ENCODE data around the gene GRIP1. TPM values are rescaled to one million over a fixed set of nuclear protein-coding genes. Genes with fewer than 3 reads are reported as not detected.

The GRIP1 gene
- total RNA-seq, 4 donors from 2014 or later, result 0.18 to 2.1 (median 0.34) TPM

- no peak for TF ChIP-seq POLR2A (IDR thresholded peaks at IDR 0.05)
- TF ChIP-seq, protein P1, sequence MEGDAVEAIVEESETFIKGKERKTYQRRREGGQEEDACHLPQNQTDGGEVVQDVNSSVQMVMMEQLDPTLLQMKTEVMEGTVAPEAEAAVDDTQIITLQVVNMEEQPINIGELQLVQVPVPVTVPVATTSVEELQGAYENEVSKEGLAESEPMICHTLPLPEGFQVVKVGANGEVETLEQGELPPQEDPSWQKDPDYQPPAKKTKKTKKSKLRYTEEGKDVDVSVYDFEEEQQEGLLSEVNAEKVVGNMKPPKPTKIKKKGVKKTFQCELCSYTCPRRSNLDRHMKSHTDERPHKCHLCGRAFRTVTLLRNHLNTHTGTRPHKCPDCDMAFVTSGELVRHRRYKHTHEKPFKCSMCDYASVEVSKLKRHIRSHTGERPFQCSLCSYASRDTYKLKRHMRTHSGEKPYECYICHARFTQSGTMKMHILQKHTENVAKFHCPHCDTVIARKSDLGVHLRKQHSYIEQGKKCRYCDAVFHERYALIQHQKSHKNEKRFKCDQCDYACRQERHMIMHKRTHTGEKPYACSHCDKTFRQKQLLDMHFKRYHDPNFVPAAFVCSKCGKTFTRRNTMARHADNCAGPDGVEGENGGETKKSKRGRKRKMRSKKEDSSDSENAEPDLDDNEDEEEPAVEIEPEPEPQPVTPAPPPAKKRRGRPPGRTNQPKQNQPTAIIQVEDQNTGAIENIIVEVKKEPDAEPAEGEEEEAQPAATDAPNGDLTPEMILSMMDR (IDR thresholded peaks at IDR 0.05 in 4 of 5, conservative IDR thresholded peaks at IDR 0.05 in 1 of 5), result no peak
These were observed 45.1 kb upstream of the GRIP1 start for GRCh38 chr12:66724026-66724425.

GRCh38 chr12:66719862-66720261 is 41.0 kb upstream of the GRIP1 start:
- no peak for DNase-seq
- H3K4me1 ChIP-seq, result no peaks in the 10 kb centered on the region
- H3K4me3 ChIP-seq, result no peak overlapping the region
- in situ Hi-C loops (cut with MboI; ENCODE audit: low sequenced_read_pairs in 4 of 4), result no loop called here
- H3K36me3 ChIP-seq, result no peaks in the 10 kb centered on the region
- no peaks in the 10 kb centered on the region for H3K9me3 ChIP-seq
- intact Hi-C loops (cut with DNase I; ENCODE audit: low total_unique reads), result no loop called here
- no peak for ATAC-seq
- no peak for TF ChIP-seq POLR2A (IDR thresholded peaks at IDR 0.05)
- TF ChIP-seq, protein P1 (IDR thresholded peaks at IDR 0.05 in 4 of 5, conservative IDR thresholded peaks at IDR 0.05 in 1 of 5), result no peak
- no peaks in the 10 kb centered on the region for H3K27me3 ChIP-seq
- no peak overlapping the region for H3K27ac ChIP-seq

More at GRCh38 chr12:66724026-66724425, 45.1 kb upstream of the GRIP1 start:
- no peaks in the 10 kb centered on the region for H3K36me3 ChIP-seq
- no peak overlapping the region for H3K27ac ChIP-seq
- H3K27me3 ChIP-seq, result no peaks in the 10 kb centered on the region
- no peaks in the 10 kb centered on the region for H3K4me1 ChIP-seq
- intact Hi-C loops (cut with DNase I; ENCODE audit: low total_unique reads), result no loop called here
- H3K9me3 ChIP-seq, result no peaks in the 10 kb centered on the region
- DNase-seq (no peak), ATAC-seq (no peak)
- no peak overlapping the region for H3K4me3 ChIP-seq
- in situ Hi-C loops (cut with MboI; ENCODE audit: low sequenced_read_pairs in 4 of 4), result no loop called here

DNA sequence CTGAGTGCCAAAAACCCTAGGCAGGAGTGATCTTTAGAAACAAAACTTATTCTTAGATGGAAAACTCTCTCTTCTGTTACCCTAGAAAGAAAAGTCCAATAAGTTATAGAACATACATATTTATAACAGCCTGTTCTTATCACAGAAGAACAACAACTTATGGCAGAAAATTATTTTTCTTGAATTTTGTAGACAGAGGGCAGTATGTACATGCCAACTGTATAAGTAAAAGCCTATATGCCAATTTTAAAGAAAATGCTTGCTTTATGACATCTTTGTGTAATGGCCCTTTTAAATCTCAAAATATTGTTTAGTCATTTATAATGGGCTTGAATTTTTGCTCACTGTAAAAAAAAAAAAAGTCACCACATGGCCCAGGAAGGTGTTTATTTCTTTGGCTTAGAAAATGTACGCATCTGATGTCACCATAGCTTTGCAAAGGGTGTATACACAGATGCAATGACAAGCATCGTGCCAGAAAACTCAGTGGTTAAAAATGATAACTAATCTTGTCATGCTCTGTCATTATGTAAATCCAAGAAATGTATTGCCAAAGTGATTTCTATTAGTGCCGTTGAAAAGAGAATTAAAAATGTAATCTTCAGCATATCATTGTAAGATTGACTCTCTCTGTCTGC is 38.3 kb upstream of the GRIP1 start:
- H3K27ac ChIP-seq, result no peak overlapping the region
- H3K36me3 ChIP-seq, result no peaks in the 10 kb centered on the region
- in situ Hi-C loops (cut with MboI; ENCODE audit: low sequenced_read_pairs in 4 of 4) (no loop called here), intact Hi-C loops (cut with DNase I; ENCODE audit: low total_unique reads) (no loop called here)
- no peak overlapping the region for H3K4me3 ChIP-seq
- no peak for ATAC-seq
- TF ChIP-seq, protein P1 (IDR thresholded peaks at IDR 0.05 in 4 of 5, conservative IDR thresholded peaks at IDR 0.05 in 1 of 5), result no peak
- TF ChIP-seq POLR2A (IDR thresholded peaks at IDR 0.05), result no peak
- no peak for DNase-seq
- no peaks in the 10 kb centered on the region for H3K9me3 ChIP-seq
- no peaks in the 10 kb centered on the region for H3K27me3 ChIP-seq
- H3K4me1 ChIP-seq, result no peaks in the 10 kb centered on the region

DNA sequence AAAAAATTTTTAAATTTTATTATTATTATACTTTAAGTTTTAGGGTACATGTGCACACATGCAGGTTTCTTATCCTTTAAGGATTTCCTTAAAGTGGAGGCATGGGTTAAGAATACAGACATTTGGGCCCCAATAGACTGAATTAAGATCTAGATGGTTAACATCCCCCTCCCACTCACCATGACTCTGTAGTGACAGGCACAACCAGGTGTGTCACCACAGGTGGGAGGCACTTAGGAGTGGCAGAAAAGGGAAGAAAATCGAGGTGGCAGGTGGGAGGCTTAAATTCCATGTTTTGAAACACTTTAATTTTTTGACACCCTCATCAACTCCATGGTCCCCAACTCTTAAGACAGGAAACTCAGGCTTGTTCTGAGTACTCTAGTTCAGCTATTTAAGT is 37.6 kb upstream of the GRIP1 start:
- Histone ChIP-seq H3K4me1 (no peaks in the 10 kb centered on the region), H3K9me3 (no peaks in the 10 kb centered on the region), H3K36me3 (no peaks in the 10 kb centered on the region), H3K4me3 (no peak overlapping the region), H3K27ac (no peak overlapping the region), H3K27me3 (no peaks in the 10 kb centered on the region)
- ATAC-seq, result no peak
- no peak for TF ChIP-seq POLR2A (IDR thresholded peaks at IDR 0.05)
- TF ChIP-seq, protein P1 (IDR thresholded peaks at IDR 0.05 in 4 of 5, conservative IDR thresholded peaks at IDR 0.05 in 1 of 5), result no peak
- DNase-seq, result no peak
- in situ Hi-C loops (cut with MboI; ENCODE audit: low sequenced_read_pairs in 4 of 4) (no loop called here), intact Hi-C loops (cut with DNase I; ENCODE audit: low total_unique reads) (no loop called here)

- no peaks in the 10 kb centered on the region for H3K27me3 ChIP-seq
- ATAC-seq (no peak), DNase-seq (no peak)
- no peak overlapping the region for H3K4me3 ChIP-seq
- intact Hi-C loops (cut with DNase I; ENCODE audit: low total_unique reads) (no loop called here), in situ Hi-C loops (cut with MboI; ENCODE audit: low sequenced_read_pairs in 4 of 4) (no loop called here)
- no peaks in the 10 kb centered on the region for H3K9me3 ChIP-seq
- H3K36me3 ChIP-seq, result no peaks in the 10 kb centered on the region
- no peak overlapping the region for H3K27ac ChIP-seq
- H3K4me1 ChIP-seq, result no peaks in the 10 kb centered on the region
- TF ChIP-seq, protein P1 (IDR thresholded peaks at IDR 0.05 in 4 of 5, conservative IDR thresholded peaks at IDR 0.05 in 1 of 5), result no peak
- TF ChIP-seq POLR2A (IDR thresholded peaks at IDR 0.05), result no peak
These were observed 35.8 kb upstream of the GRIP1 start for GRCh38 chr12:66714709-66715108.
